K562 (cell line): ENCODE data around the gene CLDN15. TPM values are rescaled to one million over a fixed set of nuclear protein-coding genes. Genes with fewer than 3 reads are reported as not detected.

Source experiments
- ATAC-seq: fragments of 200-7000 bp; cut with Tn5 transposase; 3 replicates; pipeline ENCODE4 v1.9.1; 2020; ENCODE audit warnings: moderate library complexity
- BruUV-seq: library from RNA; stranded (reverse); fragments of 400-500 nt; replicated peaks from 2 replicates; lab custom pipeline; 2021; lab: Mats Ljungman, UMichigan
- CTCF ChIA-PET: fragments of 300-600 bp; formaldehyde crosslinking; extraction: SDS; loops from one replicate; lab custom pipeline; 2021; ENCODE audit warnings: low intra/inter-chr PET ratio; lab: Yijun Ruan, JAX
- POLR2A ChIA-PET: fragments of 300-600, 350-650 bp; sonication (Branson Sonifier 250); formaldehyde crosslinking; extraction: SDS; loops from one replicate; lab custom pipeline; 2021; ENCODE audit warnings: antibody characterized with exemption, inconsistent platforms; lab: Yijun Ruan, JAX
- DNase-seq, 4 experiments: peaks; one replicate each; pipeline versions ENCODE4 v3.0.0 to v3.0.0-alpha.2; 2011 to 2018; ENCODE audit warnings: low spot score in 3 of 4, mixed read lengths in 3 of 4; ENCODE audit errors: extremely low read depth in 1 of 4
- FAIRE-seq: peaks from 2 replicates; lab custom pipeline; 2011; peaks lifted over from hg19 to GRCh38; lab: Jason Lieb, UNC
- H2AFZ ChIP-seq: 2 replicates; pipeline ENCODE4 v1.6.0; 2011; ENCODE audit warnings: low read depth, low read length, control low read depth, inconsistent platforms
- H3K27ac ChIP-seq: fragments of 200-600 bp; 3 replicates; pipeline ENCODE4 v1.8.0; 2011; ENCODE audit warnings: low read depth, mild to moderate bottlenecking, control low read depth, inconsistent platforms, low read length, moderate library complexity, mixed read lengths; ENCODE audit errors: extremely low read depth
- H3K27me3 ChIP-seq, 2 experiments: fragments of 300-600 bp in 1 of 2; 2 replicates in 1 of 2; 3 replicates in 1 of 2; pipeline versions ENCODE4 v1.6.0 to v1.8.0; 2011; ENCODE audit warnings: inconsistent platforms in 2 of 2, low read length in 2 of 2, mild to moderate bottlenecking in 1 of 2, mixed read lengths in 1 of 2, moderate library complexity in 1 of 2; ENCODE audit not compliant: control insufficient read depth in 2 of 2, insufficient read depth in 2 of 2
- H3K36me3 ChIP-seq: fragments of 300-600 bp; 3 replicates; pipeline ENCODE4 v1.8.0; 2011; ENCODE audit warnings: mild to moderate bottlenecking, low read length, inconsistent platforms; ENCODE audit not compliant: control insufficient read depth, insufficient read depth
- H3K4me1 ChIP-seq, 2 experiments: fragments of 200-600 bp in 1 of 2; replicated peaks in 1 of 2; 2 replicates in 1 of 2; 3 replicates in 1 of 2; pipeline versions ENCODE4 v1.5.1 to v1.8.0; 2011; ENCODE audit warnings: inconsistent platforms in 2 of 2, low read length in 2 of 2, mild to moderate bottlenecking in 1 of 2, mixed read lengths in 1 of 2, moderate library complexity in 1 of 2; ENCODE audit not compliant: control insufficient read depth in 2 of 2, insufficient read depth in 2 of 2
- H3K4me2 ChIP-seq: 2 replicates; pipeline ENCODE4 v1.6.1; 2011; ENCODE audit warnings: low read length, control low read depth, inconsistent platforms, mixed read lengths; ENCODE audit not compliant: insufficient read depth
- H3K4me3 ChIP-seq: fragments of 200-600 bp; sonication (generic), shearing (Covaris generic); 2 replicates; pipeline ENCODE4 v1.5.1; 2016; ENCODE audit warnings: control low read depth, inconsistent platforms
- H3K79me2 ChIP-seq: fragments of 200-600 bp; 3 replicates; pipeline ENCODE4 v1.8.0; 2011; ENCODE audit warnings: low read length, inconsistent platforms; ENCODE audit not compliant: control insufficient read depth, insufficient read depth
- H3K9ac ChIP-seq, 2 experiments: 2 replicates each; pipeline versions ENCODE4 v1.6.0 to v1.6.1; 2011; ENCODE audit warnings: low read depth in 2 of 2, low read length in 2 of 2, control low read depth in 1 of 2, inconsistent platforms in 1 of 2, mild to moderate bottlenecking in 1 of 2, mixed read lengths in 1 of 2; ENCODE audit not compliant: insufficient read depth in 1 of 2
- H3K9me1 ChIP-seq: one replicate; pipeline ENCODE4 v1.6.0; 2011; ENCODE audit warnings: inconsistent platforms, mild to moderate bottlenecking, low read length, moderate library complexity; ENCODE audit not compliant: control insufficient read depth, insufficient read depth
- H3K9me3 ChIP-seq: replicated peaks from 2 replicates; pipeline ENCODE4 v1.5.1; 2011; ENCODE audit warnings: low read depth, low read length, inconsistent platforms; ENCODE audit not compliant: control insufficient read depth, insufficient read depth
- H4K20me1 ChIP-seq: replicated peaks from 2 replicates; pipeline ENCODE4 v1.6.1; 2011; ENCODE audit warnings: low read length, inconsistent platforms, mixed read lengths; ENCODE audit not compliant: control insufficient read depth, insufficient read depth
- ADNP ChIP-seq: fragments of 200-800 bp; sonication (Bioruptor generic); IDR thresholded peaks from 2 replicates; pipeline ENCODE4 v1.6.1; 2016; ENCODE audit warnings: missing genetic modification characterization, missing compliant biosample characterization
- ARID1B ChIP-seq: fragments of 450-650 bp; IDR thresholded peaks from 2 replicates; pipeline ENCODE4 v1.6.1; 2016; ENCODE audit warnings: antibody characterized with exemption, mild to moderate bottlenecking, inconsistent platforms
- NR2C2 ChIP-seq, 2 experiments: fragments of 200-800 bp in 1 of 2; sonication (Bioruptor generic) in 1 of 2; sonication (generic) in 1 of 2; formaldehyde crosslinking in 1 of 2; IDR thresholded peaks; 2 replicates each; pipeline versions ENCODE4 v1.6.1 to v1.8.0; 2016 to 2022; ENCODE audit warnings: mild to moderate bottlenecking in 1 of 2, missing compliant biosample characterization in 1 of 2, missing genetic modification characterization in 1 of 2, missing genetic modification reagents in 1 of 2
- ZKSCAN1 ChIP-seq: fragments of 150-350 bp; IDR thresholded peaks from 2 replicates; pipeline ENCODE4 v1.6.1; 2016; ENCODE audit warnings: low read depth, low read length
- WGBS: fragments of 100-300 bp; shearing (Covaris generic); methylation state at CpG from one replicate; pipeline ENCODE4 v1.1.6; 2016; ENCODE audit warnings: low coverage, mixed read lengths; ENCODE audit not compliant: insufficient coverage; ENCODE audit errors: missing lambda C conversion rate; 5-methylcytosine and 5-hydroxymethylcytosine counted together
- in situ Hi-C: fragments of 300-500 bp; cut with MboI; formaldehyde crosslinking; loops from 4 replicates; pipeline ENCODE4 v1.15.0; 2018; ENCODE audit warnings: inconsistent platforms, mixed read lengths
- intact Hi-C: fragments of 100-400 bp; cut with micrococcal nuclease; formaldehyde crosslinking; loops from 2 replicates; pipeline ENCODE4 v1.14.2; 2022
- polyA plus RNA-seq, 8 experiments: library from polyadenylated mRNA; depleted of rRNA in 4 of 8; stranded (reverse) in 5 of 8; unstranded in 3 of 8; fragments of >200 nt; fragmentation: Nextera tagmentation in 2 of 8; fragmentation: Illumina TruSeq in 1 of 8; extraction: Ambion mirVana in 2 of 8; extraction: Trizol in 1 of 8; gene quantifications; 2 replicates each; pipeline versions ENCODE4 v1.2.1 to v1.2.3, GENCODE V29; 2011 to 2014; ENCODE audit warnings: inconsistent platforms in 1 of 8, missing spikeins in 1 of 8
- total RNA-seq, 7 experiments: library from RNA; depleted of rRNA in 6 of 7; stranded (reverse); fragments of >200 nt in 6 of 7; fragmentation: Illumina TruSeq in 2 of 7; extraction: Trizol in 2 of 7; gene quantifications; 2 replicates each; pipeline versions ENCODE4 v1.2.1 to v1.2.3, GENCODE V29; 2011 to 2021; ENCODE audit warnings: low replicate concordance in 1 of 7
- TF ChIP-seq, protein P1 (sequence below), 2 experiments: fragments of 450-650 bp in 1 of 2; sonication (generic) in 1 of 2; formaldehyde crosslinking; conservative IDR thresholded peaks; 2 replicates each; pipeline versions ENCODE4 v1.4.0 to v1.8.1; 2020 to 2022; ENCODE audit warnings: mild to moderate bottlenecking in 1 of 2, missing genetic modification reagents in 1 of 2

CLDN15 gene
- total and polyA plus RNA-seq, 9 of the 15 experiments (the other 6 are each of a cell fraction or from before 2014, with no cell fraction given) = 0.32 to 14.5 (median 7.4) TPM

DNA sequence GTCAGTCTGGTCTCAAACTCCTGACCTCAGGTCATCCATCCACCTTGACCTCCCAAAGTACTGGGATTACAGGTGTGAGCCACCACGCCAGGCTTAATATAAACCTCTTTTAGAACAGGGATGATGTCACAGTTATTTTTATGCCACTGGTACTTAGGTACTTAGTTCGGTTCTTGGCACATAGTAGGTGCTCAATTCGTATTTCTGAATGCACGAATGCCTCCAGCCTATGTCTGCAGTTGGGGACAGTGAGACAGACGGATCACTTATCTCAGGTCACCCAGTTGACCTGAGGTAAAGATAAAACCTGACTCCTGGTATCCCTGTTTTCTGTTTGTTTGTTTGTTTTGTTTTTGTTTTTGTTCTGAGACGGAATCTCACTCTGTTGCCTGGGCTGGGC, 51.4 kb downstream of the CLDN15 start:
- POLR2A ChIA-PET = no interaction called here
- 22% methylated on average over 6 of the region's 6 CpGs for WGBS
- H3K36me3 ChIP-seq = no peaks in the 10 kb centered on the region
- H3K9ac ChIP-seq = no peak overlapping the region
- no peak for DNase-seq
- no peaks in the 10 kb centered on the region for H4K20me1 ChIP-seq
- no peaks in the 10 kb centered on the region for H3K79me2 ChIP-seq
- ATAC-seq = no peak
- H3K4me1 ChIP-seq = peaks cover 3 to 7% of the 10 kb centered on the region in 2 experiments; a peak in 3 of 5 replicates
- intact Hi-C loops = loop anchor here (5.0 kb wide), 1 partner anchor 289 kb away; the partner anchor contains the start of gene ACHE
- H2AFZ ChIP-seq = no peak overlapping the region
- H3K9me3 ChIP-seq = no peaks in the 10 kb centered on the region
- FAIRE-seq = no peak
- BruUV-seq = no TSS peak
- H3K4me2 ChIP-seq = no peak overlapping the region
- no peak overlapping the region for H3K27ac ChIP-seq
- CTCF ChIA-PET = no interaction called here
- 0 out of 2 replicates have a peak, but pooled peaks have one; percentile 11 for TF ChIP-seq ARID1B
- TF ChIP-seq, protein P1, sequence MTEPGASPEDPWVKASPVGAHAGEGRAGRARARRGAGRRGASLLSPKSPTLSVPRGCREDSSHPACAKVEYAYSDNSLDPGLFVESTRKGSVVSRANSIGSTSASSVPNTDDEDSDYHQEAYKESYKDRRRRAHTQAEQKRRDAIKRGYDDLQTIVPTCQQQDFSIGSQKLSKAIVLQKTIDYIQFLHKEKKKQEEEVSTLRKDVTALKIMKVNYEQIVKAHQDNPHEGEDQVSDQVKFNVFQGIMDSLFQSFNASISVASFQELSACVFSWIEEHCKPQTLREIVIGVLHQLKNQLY (CRISPR knock-in tag; conservative IDR thresholded peaks at IDR 0.05) = no peak
- TF ChIP-seq ZKSCAN1 = peak; percentile 92
- TF ChIP-seq NR2C2 (CRISPR knock-in tag; IDR thresholded peaks at IDR 0.05) = no peak
- peak; percentile 52; the same call in 1 of the 2 replicates for TF ChIP-seq NR2C2 (tag; IDR thresholded peaks at IDR 0.05)
- TF ChIP-seq ADNP (tag) = 0 out of 2 replicates have a peak, but pooled peaks have one; percentile 23
- TF ChIP-seq, all 486 proteins: peak for 4
- Histone ChIP-seq H3K9me1 (no peaks in the 10 kb centered on the region), H3K4me3 (no peak overlapping the region), H3K27me3 (no peaks in the 10 kb centered on the region; a peak in 1 of 5 replicates)
- in situ Hi-C loops = no loop called here
